Heart left ventricle (tissue), 13 donors: Measurements from ENCODE around the gene DESI2.

ENCODE experiments used
- CTCF ChIP-seq, 12 donors: fragments of 200-600 bp; sonication (generic) in 4 of 12; IDR thresholded peaks; one replicate each; pipeline versions ENCODE4 v1.5.0 to v1.8.0; 2018 to 2022; ENCODE audit warnings: antibody characterized with exemption in 12 of 12, mild to moderate bottlenecking in 5 of 12
- POLR2A ChIP-seq, 2 donors: fragments of 450-650 bp; IDR thresholded peaks; one replicate each; pipeline ENCODE4 v1.6.1; 2017; ENCODE audit warnings: antibody characterized with exemption in 2 of 2, mild to moderate bottlenecking in 2 of 2, moderate library complexity in 2 of 2
- donor health status: ischemic (EF 13 %, LVEDD 7.1; RV severe dilation, severe dysfunction).
- donor health status: DM: no; HTN: yes; CAD: no.
- donor health status: DM: no; HTN: no; CAD: no.
- donor health status: ischemic (EF 25% LVEDD 6.9; RV normal size, moderate dysfunction).
- donor health status: ischemic (EF 25% LVEDD 5.7; RV mildly dilated, moderate dysfunction).
- donor health status: ischemic (EF 35%, LVEDD 5.7; RV mildly dilated, moderate dysfunction).
- donor health status: nonischemic (EF 11% LVEDD 7.7; RV severe dilation, severe dysfunction).
- donor health status: DM: yes; HTN: yes; CAD: no.
- donor health status: PGD.
- donor health status: ischemic (EF 29% LVEDD 5.4; RV normal size, mild dysfunction).
- donor health status: nonischemic (EF 23%, LVEDD 6.1; RV moderate dilation, normal function).

GRCh38 chr1:244647819-244648218 lies 5.1 kb upstream of the DESI2 start:
- TF ChIP-seq CTCF (IDR thresholded peaks at IDR 0.05) = no peak
- TF ChIP-seq POLR2A (IDR thresholded peaks at IDR 0.05) = no peak
